ENCODE measurements around the gene SMPD2. TPM values are rescaled to one million over a fixed set of nuclear protein-coding genes. Genes with fewer than 3 reads are reported as not detected.

Gene SMPD2
- total RNA-seq, 1 experiment from 2014 or later, result 14.7 TPM

DNA sequence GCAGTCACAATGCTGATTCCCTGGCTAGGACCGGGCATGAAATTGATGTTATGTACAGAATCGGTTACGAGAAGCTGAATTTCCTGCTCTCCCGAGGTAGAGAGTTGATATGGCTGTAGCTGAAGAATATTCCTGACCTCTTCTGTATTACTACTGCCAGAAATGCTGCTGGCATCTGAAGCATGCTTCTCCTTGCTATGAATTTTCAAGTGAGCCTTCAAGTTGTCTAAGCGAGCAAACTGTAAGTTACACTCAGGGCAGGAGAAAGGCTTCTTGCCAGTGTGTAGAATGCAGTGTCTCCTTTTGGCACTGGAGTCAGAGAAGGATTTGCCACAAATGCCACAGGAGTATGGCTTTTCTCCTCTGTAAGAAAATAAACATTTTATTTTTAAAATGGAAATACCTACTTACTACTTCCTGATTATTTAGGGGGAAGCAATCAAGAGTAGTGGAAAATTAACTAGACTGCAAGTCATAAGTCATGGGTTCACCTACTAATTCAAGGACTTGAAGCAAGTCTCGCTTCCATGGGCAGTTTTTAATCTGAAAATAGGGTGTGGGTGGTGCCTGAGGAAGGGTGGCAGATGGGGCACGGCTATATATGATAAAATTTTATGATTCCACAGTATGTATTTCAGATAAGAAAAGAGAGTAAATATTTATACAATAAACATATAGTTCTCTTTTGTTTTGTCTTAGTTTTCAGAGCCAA lies 25.8 kb downstream of the SMPD2 start (continued):
- TF ChIP-seq ATF3 (IDR thresholded peaks at IDR 0.05), result no peak
- no peak for TF ChIP-seq EZH2phosphoT487 (IDR thresholded peaks at IDR 0.05; ENCODE audit: borderline replicate concordance)
- no peak for TF ChIP-seq SRF (IDR thresholded peaks at IDR 0.05; ENCODE audit: low read depth)
- TF ChIP-seq RAD21 (IDR thresholded peaks at IDR 0.05; ENCODE audit: low read depth), result no peak
- TF ChIP-seq FOSL1 (IDR thresholded peaks at IDR 0.05; ENCODE audit: low read depth), result no peak
- TF ChIP-seq ELF1 (IDR thresholded peaks at IDR 0.05; ENCODE audit: borderline replicate concordance, low read depth), result no peak
- TF ChIP-seq YY1 (IDR thresholded peaks at IDR 0.05; ENCODE audit: extremely low read depth, insufficient replicate concordance, low read depth, low read length), result no peak

DNA sequence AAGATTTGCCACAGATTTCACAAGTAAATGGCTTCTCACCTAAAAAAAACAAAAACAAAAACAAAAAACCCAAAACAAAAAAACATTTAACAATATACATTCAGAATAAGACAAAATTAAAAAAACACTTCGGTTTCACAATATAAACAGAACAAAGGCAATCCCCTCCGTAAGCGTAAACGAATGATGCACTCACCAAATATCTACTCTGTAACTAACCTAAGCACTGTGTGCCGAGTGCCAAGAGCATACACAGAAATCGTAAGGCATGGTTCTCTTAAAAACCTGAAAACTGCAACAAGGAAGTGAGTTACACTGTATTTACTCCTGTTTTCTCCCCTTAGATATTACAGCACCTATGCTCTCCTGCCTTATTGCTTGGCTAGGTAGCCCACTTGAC lies 27.2 kb downstream of the SMPD2 start:
- H3K36me3 ChIP-seq (ENCODE audit: control insufficient read depth in 1 of 2, insufficient read depth in 2 of 2, low read length in 2 of 2), result peaks cover 48 to 63% of the 10 kb centered on the region in 2 experiments; a peak in 3 of 4 replicates
- H3K4me2 ChIP-seq (ENCODE audit: low read length), result no peak overlapping the region
- no peaks in the 10 kb centered on the region for H3K9me2 ChIP-seq (ENCODE audit: insufficient read depth)
- H3K4me1 ChIP-seq (ENCODE audit: control insufficient read depth in 1 of 2, insufficient read depth in 2 of 2, low read length in 2 of 2), result no peaks in the 10 kb centered on the region
- no peak overlapping the region for H3K9ac ChIP-seq (ENCODE audit: low read length)
- no peaks in the 10 kb centered on the region for H3K9me3 ChIP-seq (ENCODE audit: control insufficient read depth in 1 of 2, insufficient read depth in 1 of 2, low read depth in 1 of 2, low read length in 2 of 2)
- no TSS peak for BruUV-seq (replicated peaks)
- intact Hi-C loops (cut with micrococcal nuclease), result no loop called here
- peaks cover 51% of the 10 kb centered on the region for H3K79me2 ChIP-seq (ENCODE audit: insufficient read depth, low read length)
- H3K27me3 ChIP-seq (ENCODE audit: insufficient read depth, low read length), result no peaks in the 10 kb centered on the region
- no peak overlapping the region for H3K4me3 ChIP-seq (replicated peaks in 1 of 2; ENCODE audit: low read depth in 1 of 2, low read length in 2 of 2)
- CTCF ChIA-PET, result no interaction called here
- H2AFZ ChIP-seq (ENCODE audit: low read depth, low read length, poor library complexity, severe bottlenecking), result no peak overlapping the region
- RAD21 ChIA-PET (ENCODE audit: low non-redundant PET in 1 of 2, low total read pairs in 2 of 2, uncharacterized antibody in 2 of 2, unreplicated experiment in 2 of 2), result no interaction called here
- TF ChIP-seq YY1 (IDR thresholded peaks at IDR 0.05; ENCODE audit: extremely low read depth, insufficient replicate concordance, low read depth, low read length), result no peak
- no peak for TF ChIP-seq RAD21 (IDR thresholded peaks at IDR 0.05; ENCODE audit: low read depth)
- no peak for TF ChIP-seq EZH2phosphoT487 (IDR thresholded peaks at IDR 0.05; ENCODE audit: borderline replicate concordance)
- no peak for TF ChIP-seq POLR2AphosphoS5 (IDR thresholded peaks at IDR 0.05; ENCODE audit: low read depth, low read length)
- no peak for TF ChIP-seq SP1 (IDR thresholded peaks at IDR 0.05; ENCODE audit: low read depth)
- no peak for TF ChIP-seq CEBPB (IDR thresholded peaks at IDR 0.05; ENCODE audit: low read depth)
- no peak for TF ChIP-seq REST (IDR thresholded peaks at IDR 0.05; ENCODE audit: low read depth)
- TF ChIP-seq ZNF274 (IDR thresholded peaks at IDR 0.05; ENCODE audit: low read depth, low read length), result no peak
- no peak for TF ChIP-seq EGR1 (IDR thresholded peaks at IDR 0.05; ENCODE audit: low read depth)
- no peak for TF ChIP-seq SIN3A (IDR thresholded peaks at IDR 0.05; ENCODE audit: low read depth)
- TF ChIP-seq, protein P1, sequence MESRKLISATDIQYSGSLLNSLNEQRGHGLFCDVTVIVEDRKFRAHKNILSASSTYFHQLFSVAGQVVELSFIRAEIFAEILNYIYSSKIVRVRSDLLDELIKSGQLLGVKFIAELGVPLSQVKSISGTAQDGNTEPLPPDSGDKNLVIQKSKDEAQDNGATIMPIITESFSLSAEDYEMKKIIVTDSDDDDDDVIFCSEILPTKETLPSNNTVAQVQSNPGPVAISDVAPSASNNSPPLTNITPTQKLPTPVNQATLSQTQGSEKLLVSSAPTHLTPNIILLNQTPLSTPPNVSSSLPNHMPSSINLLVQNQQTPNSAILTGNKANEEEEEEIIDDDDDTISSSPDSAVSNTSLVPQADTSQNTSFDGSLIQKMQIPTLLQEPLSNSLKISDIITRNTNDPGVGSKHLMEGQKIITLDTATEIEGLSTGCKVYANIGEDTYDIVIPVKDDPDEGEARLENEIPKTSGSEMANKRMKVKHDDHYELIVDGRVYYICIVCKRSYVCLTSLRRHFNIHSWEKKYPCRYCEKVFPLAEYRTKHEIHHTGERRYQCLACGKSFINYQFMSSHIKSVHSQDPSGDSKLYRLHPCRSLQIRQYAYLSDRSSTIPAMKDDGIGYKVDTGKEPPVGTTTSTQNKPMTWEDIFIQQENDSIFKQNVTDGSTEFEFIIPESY (IDR thresholded peaks at IDR 0.05; ENCODE audit: extremely low read depth, insufficient replicate concordance, low read length), result no peak
- no peak for TF ChIP-seq ELF1 (IDR thresholded peaks at IDR 0.05; ENCODE audit: borderline replicate concordance, low read depth)
- DNase-seq (ENCODE audit: low read depth, low spot score) (no peak), ATAC-seq (no peak)
- peaks cover 6% of the 10 kb centered on the region; the same call in 1 of the 2 replicates for H4K20me1 ChIP-seq (ENCODE audit: insufficient read depth)
- POLR2A ChIA-PET, result no interaction called here
- H3K27ac ChIP-seq (ENCODE audit: low read depth, low read length), result no peak overlapping the region

Measured in HCT116 (cell line).